GM19240 (cell line): ENCODE results near the gene ZNF436.
"Not testable (repeated sequence)": the region's sequence is repeated elsewhere in the genome, so short reads cannot be mapped to it uniquely, and the experiment has no call there.

Experiments used
- DNase-seq: peaks from one replicate; pipeline ENCODE4 v3.0.0; 2011; ENCODE audit warnings: low spot score; ENCODE audit not compliant: insufficient read length

ZNF436 gene

DNA sequence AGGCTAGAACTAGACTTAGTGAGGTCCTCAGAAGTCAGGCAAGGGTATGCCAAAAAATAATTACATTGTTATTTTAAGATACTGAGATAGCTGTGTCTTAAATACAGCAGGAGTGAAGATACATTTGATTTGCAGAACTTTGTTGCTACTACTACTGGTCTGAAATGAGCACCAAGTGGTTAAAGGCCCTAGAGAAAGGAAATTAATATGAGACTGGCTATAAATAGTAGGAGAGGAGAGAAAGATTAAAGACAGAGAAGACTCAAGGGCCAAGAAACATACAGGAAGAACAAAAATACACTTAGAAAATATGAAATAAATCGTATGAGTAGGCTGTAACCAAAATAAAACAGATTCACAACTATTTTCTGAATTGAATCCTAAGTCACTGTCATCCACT lies 46.9 kb downstream of the ZNF436 start:
- no peak for DNase-seq

DNA sequence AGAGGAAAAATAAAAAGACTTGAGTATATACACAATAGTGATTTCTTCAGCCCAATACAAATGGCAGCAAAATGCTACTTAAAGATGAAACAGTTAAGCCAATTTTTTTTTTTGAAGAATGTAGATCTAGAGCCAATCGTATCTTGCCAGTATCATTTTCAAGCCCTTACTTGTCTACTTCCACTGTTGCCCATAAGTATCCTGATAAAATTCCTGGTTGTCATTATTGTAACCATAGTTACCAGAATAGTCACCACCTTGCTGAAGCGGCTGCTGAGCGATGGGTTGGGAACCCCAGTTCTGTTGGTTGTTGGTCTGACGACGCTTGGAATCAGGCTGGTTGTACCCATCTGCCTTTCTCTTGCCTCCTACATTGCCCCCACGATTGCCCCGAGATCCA lies 59.4 kb downstream of the ZNF436 start:
- not testable (repeated sequence) for DNase-seq
